8988T (cell line): ENCODE measurements around the gene METTL9.
"Not testable (repeated sequence)": the region's sequence is repeated elsewhere in the genome, so short reads cannot be mapped to it uniquely, and the experiment has no call there.

Experiments used
- DNase-seq: peaks from one replicate; pipeline ENCODE4 v3.0.0; 2011

METTL9 gene

DNA sequence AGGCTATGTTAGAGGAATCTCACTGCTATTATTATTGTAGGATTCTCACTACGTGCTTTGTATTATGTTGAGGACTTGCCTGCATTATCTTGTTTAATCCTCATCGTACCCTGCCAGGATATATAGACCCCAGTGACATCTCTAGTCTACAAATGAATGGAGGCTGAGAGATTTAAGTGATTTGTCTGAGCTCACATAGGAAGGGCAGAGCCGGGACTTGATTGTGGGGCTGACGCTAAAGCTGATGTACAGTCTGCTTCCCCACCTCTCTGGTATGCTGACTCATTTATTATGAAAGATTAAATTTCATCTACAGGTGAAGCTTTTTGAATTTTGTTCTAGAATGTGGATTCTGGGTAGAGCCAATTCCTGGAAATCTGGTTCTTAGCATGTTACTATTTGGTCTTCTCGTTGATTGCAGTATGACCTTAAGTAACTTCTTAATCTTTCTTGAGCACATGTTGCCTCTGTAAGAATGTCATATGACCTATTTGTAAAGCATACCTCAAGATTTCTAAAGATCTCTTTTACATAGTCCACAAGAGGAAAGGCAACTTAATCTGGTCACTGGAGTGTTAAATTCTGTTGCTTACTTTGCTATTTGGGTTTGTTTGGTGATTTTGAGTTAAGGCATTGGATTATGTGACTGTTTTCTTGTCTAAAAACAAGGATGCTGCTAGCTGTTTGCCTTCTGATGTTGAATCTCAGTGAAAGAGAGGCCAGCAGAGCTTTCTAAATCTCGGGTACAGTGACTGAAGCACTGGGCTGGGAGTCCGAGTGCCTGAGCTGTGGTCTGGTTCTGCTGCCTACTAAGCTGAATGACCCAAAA is 12.4 kb downstream of the METTL9 start:
- DNase-seq = no peak

DNA sequence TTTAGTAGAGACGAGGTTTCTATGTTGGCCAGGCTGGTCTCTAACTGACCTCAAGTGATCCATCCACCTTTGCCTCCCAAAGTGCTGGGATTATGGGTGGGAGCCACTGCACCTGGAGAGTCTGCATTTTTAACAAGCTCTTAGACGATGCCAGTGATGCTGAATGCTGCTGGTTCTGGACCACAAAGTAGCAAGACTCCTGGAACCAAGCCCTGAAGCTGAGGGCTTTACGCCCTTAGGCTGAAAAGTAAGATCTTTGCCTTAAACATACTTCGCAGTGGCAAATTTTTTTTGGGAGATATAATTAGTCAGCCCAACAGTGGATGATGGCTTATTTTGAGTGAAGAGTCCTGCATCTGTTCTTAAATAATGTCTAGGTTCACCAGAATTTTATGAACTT is 14.0 kb downstream of the METTL9 start:
- DNase-seq = no peak

DNA sequence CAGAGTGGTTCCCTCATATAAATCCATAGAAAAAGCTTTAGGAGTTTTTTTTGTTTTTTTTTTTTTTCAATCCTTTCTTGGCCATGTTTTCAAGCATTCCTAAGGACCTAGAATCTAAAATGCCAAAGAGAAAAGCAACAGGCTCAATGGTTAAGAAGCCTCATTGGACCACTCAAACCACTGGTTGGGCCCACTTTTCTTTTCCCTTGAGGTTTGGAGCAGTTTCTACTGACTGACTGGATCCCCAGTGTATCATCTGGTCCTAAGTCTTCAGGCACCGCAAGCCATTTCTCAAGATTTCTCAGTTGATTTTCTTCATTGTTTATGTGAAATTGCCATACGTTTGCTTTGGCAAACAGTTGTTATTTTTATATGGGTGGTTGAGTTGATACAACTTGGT is 14.4 kb downstream of the METTL9 start:
- DNase-seq = no peak

DNA sequence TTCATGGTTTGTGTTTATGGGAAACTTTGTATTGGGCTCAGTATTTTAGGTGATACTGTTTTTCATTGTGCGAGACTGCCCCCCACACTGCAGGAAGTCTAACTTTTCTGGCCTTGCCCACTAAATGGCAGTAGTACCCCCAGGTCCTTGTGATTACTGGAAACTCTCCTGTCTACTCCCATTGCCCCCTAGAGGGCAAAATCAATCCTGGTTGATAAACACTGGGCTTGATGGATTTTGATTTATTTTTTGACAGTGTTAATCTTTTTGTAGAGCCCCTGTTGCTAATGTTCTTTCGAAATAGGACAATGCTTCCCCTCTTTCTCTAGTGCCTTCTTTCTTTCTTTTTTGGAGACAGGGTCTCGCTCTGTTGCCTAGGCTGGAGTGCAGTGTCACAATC is 15.5 kb downstream of the METTL9 start:
- no peak for DNase-seq

DNA sequence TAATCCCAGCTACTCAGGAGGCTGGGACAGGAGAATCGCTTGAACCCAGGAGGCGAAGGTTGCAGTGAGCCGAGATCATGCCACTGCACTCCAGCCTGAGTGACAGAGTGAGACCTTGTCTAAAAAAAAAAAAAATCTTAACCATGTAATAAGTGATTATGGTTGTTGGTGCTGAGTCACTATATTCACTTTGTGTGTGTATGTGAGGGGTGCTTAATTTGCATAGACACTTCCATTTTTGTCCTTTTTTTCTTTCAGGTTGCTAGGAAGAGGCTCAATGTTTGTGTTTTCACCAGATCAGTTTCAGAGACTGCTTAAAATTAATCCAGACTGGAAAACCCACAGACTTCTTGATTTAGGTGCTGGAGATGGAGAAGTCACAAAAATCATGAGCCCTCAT is 18.2 kb downstream of the METTL9 start:
- no peak for DNase-seq

DNA sequence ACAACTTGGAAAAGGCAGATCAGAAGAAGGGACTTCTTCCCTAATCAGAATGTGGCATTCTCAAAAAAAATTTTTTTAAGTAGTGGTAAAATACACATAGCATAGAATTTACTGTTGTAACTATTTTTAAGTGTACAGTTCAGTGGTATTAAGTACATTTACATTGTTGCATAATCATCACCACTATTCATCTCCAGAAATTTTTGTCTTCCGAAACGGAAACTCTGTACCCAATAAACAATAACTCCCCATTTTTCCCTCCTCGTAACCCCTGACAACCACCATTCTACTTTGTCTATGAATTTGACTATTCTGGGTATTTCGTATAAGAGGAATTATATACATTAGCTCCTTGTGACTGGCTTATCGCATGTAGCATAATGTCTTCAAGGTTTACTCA is 18.9 kb downstream of the METTL9 start:
- no peak for DNase-seq

DNA sequence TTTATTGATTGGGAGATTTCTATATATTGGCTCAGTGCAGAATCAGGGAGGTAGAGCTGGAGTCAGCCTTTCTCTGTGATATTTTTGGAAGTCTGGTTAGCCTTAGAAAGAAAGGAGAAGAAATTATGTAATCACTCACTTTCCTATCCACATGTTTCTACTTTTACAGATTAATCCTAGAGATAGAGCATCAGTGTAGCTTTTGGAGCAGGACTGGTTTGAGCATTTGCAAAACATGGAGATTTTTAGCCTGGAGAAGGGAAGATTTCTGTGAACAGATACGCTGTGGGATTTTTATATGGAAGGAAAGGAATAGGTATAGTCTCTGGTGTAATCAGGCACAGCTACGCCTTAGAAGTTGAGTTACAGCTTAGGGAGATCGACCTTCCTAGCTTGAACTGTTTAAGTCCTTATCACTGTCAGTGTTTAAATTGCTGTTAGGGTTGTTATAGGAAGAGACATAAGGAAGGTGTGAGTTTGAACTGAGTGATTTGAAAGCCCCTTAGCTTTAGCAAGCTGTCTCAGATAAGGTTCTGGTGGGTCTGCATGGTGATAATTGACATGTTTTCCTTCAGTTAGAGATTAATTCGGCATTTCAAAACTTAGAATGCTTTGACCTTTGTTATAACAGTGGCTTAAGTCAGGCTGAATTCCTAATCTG is 20.5 kb downstream of the METTL9 start:
- no peak for DNase-seq

DNA sequence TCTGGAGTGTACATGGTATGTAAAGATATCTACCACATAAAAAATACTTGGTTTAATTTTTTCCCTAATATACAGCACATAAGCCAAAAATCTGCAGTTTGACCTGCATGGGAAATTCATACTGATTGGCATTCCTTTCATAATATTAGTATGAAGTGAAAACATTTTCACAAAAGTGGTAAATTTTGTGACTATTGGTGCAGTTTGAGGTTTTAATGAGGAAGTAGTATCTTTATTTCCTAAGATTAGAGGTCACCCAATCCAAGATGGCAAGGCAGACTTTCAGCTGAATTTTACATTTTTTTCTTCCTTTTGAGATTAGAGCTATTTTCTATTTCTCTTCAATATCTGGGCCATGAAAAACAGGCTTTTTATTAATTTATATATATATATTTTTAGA is 21.2 kb downstream of the METTL9 start:
- DNase-seq = no peak

DNA sequence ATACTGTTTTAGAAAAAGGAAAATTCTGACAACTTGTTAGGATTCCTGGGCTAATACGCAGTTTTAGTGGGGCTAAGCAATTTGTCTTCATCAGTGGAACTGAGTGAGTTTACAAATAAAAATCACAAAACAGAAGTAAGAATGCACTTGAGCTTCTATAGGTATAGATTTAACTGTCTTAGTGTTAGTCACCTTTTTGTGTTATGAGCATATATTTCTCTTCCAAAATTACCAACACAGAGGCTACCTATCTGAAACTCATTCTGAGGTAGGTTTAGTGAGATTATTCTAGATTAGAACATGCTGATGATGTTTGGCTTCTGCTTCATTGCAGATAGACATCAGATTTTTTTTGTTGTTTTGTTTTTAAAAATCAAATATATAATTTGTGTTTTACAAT is 23.2 kb downstream of the METTL9 start:
- DNase-seq = no peak

DNA sequence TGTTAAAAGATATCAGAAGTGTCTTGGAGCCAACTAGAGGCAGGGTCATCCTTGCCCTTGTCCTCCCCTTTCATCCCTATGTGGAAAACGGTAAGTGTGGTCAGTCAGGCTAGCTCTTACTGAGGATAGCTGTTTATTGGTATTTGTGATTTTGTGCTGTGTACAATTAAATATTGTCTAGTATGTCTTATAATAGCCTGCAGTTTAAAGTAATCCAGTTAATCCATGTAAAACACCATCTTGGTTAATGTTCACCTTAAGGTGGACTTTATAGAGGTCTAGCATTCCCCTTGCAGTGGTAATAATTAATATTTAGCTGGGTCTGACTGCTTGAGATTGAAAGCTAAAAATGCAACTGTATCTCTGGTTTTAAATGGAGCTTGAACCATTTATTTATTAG is 25.6 kb downstream of the METTL9 start:
- DNase-seq = no peak

DNA sequence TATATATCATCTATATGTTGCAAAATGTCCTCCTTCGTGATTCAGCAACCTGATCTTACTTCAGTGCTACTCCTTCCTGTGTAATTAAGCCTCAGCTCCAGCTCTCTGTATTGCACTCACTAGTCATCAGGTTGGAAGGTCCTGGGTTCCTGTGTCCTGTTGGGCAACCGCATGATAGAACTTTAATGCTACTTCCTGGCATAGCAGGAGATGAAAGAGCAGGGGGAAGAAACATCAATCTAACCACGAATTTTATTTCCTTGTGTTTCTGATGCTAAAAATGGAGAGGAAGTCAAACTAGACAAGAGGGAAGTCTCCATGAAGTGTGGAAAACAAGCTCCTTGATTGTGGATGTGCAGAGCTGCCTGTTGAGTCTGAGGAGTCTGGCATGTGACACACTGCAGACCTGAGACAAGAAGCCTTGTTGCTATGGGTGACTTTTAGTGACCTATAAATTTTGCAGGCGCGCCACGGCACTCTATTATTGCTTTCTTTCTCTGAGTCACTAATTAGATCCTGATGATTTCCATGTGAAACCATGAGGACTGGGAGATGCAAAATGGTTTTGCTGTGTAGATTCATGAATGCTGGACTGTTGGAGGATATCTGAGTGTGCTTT is 27.4 kb downstream of the METTL9 start:
- no peak for DNase-seq

DNA sequence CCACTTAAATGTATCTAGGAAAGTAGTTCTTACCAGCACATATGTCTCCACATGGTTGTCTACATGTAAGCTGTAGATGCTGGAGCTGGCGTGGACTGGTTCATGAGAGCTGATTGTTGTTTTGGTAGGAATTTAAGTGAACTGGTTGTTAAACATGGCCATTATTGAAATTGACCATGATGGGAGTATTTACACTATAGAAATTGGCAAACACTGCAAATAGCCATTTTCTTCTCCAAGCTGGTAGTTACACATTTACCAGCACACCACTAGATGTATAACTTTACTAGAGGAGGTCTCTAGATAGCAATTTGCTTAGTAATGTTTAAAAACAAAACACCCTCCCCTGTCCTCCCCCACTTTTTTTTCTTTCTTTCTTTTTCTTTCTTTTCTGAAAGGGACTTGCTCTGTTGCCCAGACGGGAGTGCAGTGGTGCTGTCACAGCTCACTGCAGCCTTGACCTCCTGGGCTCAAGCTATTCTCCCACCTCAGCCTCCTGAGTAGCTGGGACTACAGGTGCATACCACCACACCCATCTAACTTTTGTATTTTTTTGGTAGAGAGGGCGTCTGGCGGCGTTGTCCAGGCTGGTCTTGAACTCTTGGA is 28.8 kb downstream of the METTL9 start:
- DNase-seq = no peak

DNA sequence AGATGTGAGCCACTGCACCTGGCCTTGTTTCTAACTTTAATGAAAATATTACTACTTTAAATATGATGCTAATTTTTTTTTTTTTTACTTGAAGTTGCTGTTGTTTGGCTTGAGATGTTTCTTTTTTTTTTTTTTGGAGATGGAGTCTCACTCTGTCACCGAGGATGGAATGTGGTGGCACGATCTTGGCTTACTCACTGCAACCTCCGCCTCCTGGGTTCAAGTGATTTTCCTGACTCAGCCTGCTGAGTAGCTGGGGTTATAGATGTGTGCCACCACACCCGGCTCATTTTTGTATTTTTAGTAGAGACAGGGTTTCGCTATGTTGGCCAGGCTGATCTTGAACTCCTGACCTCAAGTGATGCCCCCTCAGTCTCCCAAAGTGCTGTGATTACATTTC is 29.4 kb downstream of the METTL9 start:
- no peak for DNase-seq

DNA sequence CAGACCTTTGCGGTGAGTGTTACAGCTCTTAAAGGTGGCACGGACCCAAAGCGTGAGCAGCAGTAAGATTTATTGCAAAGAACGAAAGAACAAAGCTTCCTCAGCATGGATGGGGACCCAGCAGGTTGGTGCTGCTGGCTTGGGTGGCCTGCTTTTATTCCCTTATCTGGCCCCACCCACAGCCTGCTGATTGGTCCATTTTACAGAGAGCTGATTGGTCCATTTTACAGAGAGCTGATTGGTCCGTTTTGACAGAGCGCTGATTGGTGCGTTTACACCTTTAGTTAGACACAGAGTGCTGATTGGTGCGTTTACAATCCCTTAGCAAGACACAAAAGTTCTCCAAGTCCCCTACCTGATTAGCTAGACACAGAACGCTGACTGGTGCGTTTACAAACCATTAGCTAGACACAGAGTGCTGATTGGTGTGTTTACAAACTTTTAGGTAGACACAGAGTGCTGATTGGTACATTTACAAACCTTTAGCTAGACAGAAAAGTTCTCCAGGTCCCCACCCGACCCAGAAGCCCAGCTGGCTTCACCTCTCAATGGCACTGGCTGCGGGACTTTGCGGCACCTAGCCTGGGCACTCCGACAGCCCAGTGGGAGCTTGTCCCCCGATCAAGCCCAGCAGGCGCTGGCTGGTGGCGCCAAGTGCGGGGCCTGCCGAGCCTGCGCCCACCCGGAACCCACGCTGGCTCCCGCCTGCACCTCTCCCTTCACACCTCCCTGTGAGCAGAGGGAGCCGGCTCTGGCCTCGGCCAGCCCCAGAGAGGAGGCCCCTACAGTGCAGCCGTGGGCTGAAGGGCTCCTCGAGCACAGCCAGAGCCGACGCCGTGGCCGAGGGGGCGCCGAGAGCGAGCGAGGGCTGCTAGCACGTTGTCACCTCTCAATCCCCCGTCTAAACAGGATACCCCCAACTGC is 30.5 kb downstream of the METTL9 start:
- DNase-seq = not testable (repeated sequence)

DNA sequence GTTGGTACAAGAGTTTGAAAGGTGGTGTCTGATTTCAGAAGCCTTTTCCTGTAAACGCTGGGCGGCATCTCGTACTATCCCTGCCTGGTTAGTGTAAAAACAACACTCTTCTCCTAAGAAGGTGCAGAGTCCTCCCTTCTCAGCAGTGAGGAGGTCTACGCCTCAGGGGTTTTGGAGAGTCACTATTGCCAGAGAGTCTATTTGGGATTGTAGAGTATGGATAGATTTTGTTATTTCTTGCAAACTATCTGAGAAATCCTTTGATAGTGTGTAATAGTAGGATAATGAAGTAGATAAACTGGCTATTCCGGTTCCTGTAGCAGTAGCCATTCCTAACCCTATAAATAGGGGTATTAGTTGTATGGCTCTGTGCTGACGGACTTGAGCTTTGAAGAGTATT is 31.5 kb downstream of the METTL9 start:
- not testable (repeated sequence) for DNase-seq

DNA sequence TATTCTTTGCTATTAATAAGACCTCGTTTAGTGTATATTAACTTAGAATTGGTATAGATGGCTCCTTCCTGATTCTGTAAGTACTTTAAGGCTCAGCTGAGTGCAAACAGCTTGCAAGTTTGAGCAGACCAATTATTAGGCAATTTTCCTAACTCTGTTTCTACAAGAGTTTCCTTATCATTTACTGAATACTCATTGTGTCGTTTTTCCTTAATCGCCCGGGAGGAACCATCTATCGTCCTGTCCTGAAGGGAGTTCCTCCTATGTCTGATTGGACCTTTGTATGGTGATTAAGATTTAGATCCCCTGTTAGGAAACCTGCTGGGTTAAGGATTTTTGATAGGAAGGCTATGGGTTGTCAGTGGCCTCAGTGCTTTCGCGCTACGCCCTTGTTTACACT is 32.0 kb downstream of the METTL9 start:
- DNase-seq = not testable (repeated sequence)

DNA sequence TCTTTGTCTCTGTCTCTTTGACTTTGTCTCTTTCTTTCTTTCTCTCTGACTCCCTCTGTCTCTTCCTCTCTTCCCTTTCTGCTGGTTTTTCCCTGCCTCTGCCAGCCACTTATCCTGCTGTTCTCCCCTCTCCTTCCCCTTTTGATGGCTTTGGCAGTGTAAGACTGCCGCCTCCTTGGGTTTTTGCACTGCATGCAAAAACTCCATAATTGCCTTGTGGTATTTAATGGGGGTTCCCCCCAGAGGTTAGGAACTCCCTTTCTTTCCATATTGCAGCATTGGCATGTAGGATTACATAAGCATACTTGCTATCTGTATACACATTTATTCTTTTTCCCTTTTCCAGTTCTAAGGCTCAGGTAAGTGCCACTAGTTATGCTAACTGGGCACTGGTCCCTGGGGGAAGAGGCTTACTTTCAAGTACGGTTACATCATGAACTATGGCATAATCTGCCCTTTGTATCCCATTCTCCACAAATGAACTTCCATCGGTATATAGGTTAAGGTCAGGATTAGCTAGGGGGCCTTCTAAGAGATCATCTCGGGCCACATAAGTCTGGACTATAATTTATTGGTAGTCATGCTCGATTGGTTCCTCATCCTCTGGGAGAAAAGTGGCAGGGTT is 32.7 kb downstream of the METTL9 start:
- DNase-seq = not testable (repeated sequence)

DNA sequence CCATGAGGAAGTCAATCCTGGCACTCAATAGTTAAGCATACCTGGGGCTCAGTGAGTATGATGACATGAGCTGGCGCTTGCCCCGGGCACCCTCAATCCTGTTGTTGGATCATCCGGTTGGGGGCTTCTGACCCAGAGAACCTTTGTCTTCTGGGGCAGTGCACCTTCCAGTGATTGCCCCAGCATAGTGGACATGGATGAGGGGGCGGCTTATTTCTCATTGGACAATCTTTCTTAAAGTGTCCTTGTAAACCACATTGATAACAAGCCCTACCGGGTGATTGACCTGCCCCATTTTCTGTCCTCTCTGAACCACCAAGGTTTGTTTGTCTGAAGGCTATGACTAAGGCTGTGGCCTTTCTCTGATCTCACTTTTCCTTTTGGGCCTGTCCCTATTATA is 34.8 kb downstream of the METTL9 start:
- DNase-seq = no peak

DNA sequence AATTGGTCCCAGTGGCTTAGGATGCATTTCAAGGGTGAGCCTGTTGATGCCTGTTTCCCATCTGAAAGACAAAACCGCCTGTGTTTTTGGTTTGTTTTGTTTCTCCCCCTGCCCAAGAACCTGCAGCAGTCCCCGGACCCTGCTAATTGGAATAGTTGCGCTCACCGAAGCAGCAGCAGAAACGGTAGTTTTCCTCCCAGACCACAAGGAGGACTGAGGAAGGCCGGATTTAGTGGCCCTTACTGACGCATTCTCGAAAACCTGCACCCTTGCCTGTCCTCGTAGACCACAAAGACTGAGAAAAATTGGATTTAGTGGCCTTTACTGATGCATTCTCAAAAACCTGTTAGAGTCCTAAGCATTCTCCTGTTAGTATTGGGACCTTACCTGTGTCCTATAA is 36.3 kb downstream of the METTL9 start:
- not testable (repeated sequence) for DNase-seq

DNA sequence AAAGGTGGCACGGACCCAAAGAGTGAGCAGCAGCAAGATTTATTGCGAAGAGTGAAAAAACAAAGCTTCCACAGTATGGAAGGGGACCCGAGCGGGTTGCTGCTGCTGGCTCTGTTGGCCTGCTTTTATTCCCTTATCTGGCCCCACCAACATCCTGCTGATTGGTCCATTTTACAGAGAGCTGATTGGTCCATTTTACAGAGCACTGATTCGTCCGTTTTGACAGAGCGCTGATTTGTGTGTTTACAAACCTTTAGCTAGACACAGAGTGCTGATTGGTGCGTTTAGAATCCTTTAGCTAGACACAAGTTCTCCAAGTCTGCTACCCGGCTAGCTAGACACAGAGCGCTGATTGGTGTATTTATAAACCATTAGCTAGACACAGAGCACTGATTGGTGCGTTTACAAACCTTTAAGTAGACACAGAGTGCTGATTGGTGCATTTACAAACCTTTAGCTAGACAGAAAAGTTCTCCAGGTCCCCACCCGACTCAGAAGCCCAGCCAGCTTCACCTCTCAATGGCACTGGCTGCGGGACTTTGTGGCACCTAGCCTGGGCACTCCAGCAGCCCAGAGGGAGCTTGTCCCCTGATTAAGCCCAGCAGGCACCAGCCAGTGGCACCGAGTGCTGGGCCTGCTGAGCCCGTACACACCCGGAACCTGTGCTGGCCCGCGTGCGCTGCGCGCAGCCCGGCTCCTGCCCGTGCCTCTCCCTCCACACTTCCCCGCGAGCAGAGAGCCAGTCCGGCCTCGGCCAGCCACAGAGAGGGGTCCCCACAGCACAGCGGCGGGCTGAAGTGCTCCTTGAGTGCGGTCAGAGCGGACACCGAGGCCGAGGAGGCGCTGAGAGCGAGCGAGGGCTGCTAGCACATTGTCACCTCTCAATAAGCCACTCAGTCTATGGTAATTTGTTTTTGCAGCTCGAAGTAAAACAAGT is 37.9 kb downstream of the METTL9 start:
- no peak for DNase-seq

DNA sequence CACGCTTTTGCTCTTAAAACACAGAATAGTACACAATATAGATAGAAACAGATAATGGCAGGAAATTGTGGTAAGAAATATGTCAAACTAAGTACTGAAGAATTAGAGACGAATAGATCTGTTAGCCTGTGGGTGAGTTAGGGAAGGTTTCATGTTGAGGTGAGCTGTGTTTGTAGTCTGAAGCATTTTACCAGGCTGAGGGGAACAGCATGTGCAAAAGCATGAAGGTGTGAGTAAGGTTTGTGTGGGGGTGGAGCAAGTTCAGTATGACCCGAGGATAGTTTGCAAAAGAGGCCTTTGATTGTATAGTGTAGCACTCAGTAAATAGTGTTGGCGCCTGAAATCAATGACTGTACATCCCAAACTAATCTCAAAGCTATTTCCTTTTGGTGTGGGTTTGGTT is 39.2 kb downstream of the METTL9 start:
- DNase-seq = no peak
